Stimulated activated CD4-positive, alpha-beta T cell treated with anti-CD3 and anti-CD28 coated beads, Interleukin-1b, Interleukin-23, amount 100 ng/mL, for 24 hours (primary cell): ENCODE measurements around the gene BMPR1A.

Experiments used
- DNase-seq, 4 experiments: peaks; one replicate each; pipeline ENCODE4 v3.0.0-alpha.2; 2020; ENCODE audit warnings: low read depth in 4 of 4, low spot score in 1 of 4

BMPR1A gene

DNA sequence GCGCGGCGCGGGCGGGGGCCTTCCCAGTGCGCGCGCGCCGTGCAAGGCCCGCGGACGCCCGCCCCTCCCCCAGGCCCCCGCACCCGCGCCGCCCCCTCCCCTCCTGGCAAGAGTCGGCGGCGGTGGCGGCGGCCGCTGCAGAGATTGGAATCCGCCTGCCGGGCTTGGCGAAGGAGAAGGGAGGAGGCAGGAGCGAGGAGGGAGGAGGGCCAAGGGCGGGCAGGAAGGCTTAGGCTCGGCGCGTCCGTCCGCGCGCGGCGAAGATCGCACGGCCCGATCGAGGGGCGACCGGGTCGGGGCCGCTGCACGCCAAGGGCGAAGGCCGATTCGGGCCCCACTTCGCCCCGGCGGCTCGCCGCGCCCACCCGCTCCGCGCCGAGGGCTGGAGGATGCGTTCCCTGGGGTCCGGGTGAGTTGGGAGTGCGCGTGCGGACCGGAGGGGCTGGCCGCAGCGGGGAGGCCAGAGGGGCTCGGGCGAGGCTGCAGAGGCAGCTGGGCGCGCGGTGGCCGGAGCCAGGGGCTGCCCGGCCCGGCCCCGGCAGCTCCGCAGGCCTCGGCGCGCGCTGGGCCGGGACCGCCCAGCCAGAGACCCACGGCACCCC, at the start of gene BMPR1A:
TSS of gene BMPR1A (plus strand) at position 109 of the 602 bp plus-strand sequence. CDS start 119,400 bp downstream, outside the sequence.
- no peak for DNase-seq

- DNase-seq: no peak
These were observed 49.4 kb upstream of the BMPR1A start for GRCh38 chr10:86706977-86707376.

DNA sequence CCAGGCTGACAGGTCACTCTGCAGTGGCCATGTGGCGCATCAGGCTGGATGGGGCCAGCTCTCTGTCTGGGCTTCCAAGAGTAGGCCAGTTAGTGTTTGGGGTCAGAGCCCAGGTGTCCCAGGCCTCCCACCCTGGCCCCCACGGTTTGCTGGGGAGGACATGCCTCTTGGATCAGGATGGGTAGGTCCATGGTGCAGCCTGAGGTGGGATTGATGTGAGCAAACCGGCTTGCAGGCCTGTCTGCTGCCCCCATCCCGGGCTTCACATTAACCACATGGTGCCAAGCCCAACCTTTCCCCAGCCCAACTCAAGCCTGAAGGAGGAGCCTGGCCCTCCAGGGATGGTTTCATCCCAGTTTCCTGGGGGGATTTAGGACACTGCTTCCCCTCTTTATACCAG, 48.9 kb upstream of the BMPR1A start:
- DNase-seq: no peak

DNA sequence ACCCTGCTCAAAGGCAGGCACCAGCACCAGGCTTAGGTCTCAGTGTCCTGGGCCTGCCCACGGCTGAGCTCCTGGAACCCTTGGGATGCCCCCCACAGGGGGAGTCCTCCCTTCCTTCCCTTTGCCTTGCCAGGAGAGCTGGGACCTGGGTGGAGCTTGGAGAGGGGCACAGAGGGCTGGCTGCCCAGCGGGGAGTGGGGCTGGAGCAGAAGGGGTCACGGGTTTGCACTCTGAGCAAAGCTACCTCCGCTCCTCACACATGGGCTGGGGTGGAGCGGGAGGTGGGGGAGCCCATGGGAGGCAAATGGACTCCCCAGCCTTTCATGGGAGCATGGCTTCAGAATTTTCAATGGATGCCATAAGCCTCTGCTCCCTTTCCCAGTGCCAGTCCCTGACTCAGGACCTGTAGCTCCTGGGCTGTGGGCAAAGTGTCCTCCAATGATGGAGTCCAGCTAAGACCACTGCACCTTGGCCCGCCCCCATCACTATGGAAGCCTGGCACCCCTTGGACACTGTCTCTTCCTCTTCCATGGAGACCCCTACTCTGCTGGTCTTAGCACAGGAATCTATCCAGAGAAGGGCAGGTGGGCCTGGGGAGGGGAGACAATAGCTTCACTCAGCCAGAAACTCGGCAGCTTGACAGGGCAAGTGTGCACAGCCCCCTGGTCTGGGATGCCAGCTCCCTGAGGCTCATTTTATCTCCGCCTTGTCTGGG, 48.2 kb upstream of the BMPR1A start:
- no peak for DNase-seq

- no peak for DNase-seq
These were observed 47.5 kb upstream of the BMPR1A start for GRCh38 chr10:86708783-86709380.

GRCh38 chr10:86709396-86710185, 46.8 kb upstream of the BMPR1A start:
- DNase-seq: no peak

DNA sequence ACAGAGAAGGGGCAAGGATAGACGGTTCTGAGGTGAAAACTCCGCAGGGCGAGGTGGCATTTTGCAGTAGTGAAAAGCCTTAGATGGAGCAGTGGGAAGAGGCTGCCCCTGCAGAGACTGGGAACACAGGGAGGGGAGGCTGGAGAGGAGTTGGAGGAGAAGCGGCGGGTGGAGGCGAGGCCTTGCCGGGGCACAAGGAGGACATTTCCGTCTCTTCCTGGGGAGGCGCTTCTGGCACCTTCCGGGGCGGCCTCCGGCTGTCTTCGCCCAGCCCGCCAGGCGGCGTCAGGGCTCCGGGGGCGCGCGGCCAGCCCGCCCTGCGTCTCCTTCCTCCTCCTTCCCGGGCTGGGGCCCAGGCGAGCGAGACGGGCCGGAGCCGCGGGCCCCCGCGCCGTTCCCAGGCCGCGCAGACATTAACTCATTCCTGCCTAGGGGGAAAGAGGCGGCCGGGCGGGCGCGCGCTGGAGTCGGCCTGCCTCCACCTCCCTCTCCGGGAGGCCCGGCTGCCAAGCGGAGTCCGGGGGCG, 45.4 kb upstream of the BMPR1A start:
- DNase-seq: peak; percentile 57 to 74 (median 64)

DNA sequence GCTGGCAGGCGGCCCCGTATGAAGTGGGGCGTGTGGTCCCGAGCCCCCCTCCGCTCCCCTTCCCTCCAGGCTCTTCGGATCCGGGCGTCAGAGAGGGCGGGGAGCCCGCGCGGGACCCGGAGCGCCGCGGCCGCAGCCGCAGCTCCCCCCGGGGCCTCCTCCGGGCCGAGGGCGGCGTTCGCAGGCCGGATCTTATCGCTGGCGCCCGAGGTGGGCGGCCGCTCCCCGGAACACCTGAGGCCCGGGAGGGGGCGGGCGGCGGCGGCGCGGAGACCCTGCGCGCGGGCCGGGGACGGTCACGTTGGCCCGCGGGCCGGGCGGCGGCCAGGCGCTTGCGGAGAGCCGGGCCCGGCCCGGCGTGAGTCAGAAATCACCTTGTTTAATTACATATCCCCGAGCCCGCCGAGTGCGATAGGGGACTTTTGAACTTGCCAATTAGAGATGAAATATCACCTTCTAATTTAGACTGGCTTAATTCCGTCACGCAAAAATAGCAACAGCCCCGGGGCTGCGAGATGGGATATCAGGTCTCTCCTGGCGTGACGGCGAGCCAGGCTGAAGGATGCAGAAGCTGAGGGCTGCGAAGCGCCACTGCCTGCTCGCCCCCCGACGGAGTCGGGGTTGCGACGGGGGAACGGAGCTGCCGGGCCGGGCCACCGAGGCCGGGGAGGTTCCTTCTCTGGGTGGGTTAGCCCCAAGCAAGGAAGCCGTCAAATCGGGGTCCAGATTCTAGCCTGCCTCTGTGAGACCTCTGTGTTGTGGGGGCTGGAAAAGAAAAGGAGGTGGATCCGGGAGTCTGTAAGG, 44.7 kb upstream of the BMPR1A start:
- DNase-seq: peak in 3 of 4 experiments; percentile 21 to 35 (median 34)

- no peak for DNase-seq
These were observed 44.1 kb upstream of the BMPR1A start for GRCh38 chr10:86712317-86712707.

DNA sequence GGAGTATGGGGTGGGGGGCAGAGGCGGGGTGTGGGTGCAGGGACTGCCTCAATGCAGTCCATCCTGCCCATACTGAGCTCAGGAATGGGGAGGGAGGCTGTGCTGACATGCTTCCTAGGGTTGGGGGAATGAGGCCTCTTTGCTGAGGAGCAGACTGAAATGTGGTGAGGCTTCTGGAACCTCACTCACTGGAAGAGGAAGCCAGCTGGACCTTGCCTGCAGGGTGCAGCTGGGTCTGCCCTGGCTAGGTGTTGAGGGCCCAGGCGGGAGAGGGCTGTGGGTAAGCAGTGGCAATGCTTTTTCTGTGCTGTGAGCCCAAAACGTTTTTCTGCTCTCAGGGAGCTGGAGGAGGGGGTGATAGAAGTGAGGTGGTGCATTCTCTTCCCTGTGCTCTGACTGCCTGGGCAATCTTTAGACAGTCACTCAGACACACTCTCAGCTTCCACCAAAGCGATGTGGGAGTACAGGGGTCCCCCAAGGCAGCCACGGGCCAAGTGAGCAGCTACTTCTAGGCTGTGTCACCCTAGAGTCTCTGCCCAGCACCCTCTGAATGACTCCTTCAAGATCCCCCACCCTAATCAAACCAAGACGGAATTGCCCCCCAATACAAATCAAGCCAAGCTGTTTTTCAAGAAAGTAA, 41.1 kb upstream of the BMPR1A start:
- DNase-seq: no peak

DNA sequence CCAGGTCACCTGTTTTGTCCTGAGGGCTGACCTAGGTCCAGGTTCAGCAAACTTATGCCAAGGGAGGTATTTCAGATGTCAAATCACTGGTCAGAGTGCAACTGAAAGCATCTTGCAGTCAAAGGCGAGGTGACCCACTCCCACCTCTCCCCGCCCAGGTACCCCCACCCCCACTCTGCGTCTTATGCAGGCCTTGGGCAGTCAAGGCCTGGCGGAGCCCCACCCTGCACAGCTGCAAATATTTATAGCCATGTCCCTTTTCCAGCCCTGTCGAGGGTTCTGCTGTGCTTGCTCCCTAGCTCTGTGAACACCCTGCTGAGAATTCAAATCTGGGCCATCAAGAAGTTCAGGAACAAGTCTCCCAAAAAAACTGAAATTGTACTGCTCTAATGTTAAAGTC, 40.6 kb upstream of the BMPR1A start:
- DNase-seq: no peak

- no peak for DNase-seq
These were observed 40.0 kb upstream of the BMPR1A start for GRCh38 chr10:86716466-86716865.

GRCh38 chr10:86718556-86718955, 37.9 kb upstream of the BMPR1A start:
- DNase-seq: no peak

DNA sequence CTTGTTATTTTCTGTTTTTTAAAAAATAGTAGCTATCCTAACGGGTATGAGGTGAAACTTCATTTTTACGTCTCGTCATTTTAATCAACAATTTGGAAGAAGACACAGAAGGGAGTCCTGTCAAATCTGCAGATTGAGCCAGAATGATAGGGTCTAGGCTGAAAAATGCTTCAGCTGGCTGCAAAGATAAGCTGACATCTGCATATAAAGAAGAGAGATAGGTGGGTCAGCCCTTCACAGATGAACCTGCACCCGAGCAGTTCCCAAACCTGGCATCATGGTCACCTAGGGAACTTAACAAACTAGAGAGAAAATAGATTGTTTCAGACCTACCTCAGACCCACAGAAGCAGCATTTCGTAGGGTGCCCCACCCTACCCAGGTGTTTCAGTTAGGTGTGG, 35.2 kb upstream of the BMPR1A start:
- no peak for DNase-seq

- no peak for DNase-seq
These were observed 33.4 kb upstream of the BMPR1A start for GRCh38 chr10:86723009-86723408.

DNA sequence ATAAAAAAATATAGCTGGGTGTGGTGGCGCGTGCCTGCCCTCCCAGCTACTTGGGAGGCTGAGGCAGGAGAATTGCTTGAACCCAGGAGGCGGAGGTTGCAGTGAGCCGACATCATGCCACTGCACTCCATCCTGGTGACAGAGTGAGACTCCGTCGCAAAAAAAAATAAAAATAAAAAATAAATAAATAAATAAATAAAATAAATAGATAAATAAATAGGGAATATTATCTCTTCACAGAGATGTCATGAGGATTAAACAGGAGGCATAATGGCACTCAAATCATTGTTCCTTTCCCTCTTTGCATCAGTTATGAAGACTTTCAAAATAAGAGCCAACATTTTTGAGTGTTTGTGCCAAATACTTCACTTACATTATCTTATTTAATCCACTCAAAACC, 32.0 kb upstream of the BMPR1A start:
- DNase-seq: no peak

DNA sequence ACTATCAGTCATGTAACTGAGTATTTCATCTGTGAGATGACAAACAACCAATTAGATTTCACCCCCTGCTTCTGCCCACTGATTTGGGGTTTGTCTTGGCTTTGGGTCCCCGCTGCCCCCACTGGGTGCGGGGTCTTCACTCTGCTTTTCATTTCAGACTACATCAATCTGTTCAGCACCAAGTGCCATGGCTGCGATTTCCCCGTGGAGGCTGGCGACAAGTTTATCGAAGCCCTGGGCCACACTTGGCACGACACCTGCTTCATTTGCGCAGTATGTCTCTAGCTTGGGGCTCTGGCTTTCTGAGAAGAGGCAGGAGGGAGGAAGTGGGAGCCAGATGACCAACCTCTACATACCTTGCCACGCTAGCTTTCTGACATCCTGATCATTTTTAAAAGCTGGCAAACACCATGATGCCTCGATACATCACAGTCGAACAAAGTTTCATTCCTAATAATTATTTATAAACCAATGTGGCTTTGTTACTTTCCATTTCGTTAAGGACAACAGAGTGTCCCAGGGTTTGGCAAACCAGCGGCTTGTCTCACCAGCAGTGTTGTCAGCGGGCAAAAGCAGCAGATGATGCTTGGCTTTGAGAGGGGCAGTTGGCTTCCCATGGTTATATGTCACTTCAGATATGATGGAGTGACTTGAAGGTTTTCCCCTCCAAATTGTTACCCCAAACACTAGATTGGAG, 30.3 kb upstream of the BMPR1A start:
- DNase-seq: no peak

DNA sequence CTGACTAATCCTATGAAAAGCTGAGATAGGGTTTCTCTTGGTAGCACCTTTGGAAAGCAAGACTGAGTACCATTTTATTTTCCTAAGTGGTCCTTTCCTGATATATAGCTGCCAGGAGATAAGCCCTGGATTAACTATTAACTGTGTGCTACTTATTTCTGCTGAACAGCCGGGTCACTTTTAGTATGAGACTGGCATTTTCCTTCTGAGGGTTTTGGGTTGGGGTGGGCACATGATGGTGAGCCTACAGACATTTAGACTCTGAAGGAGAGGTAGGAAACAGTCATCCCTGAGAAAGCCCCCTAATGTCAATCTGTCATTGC, 29.8 kb upstream of the BMPR1A start:
- no peak for DNase-seq

DNA sequence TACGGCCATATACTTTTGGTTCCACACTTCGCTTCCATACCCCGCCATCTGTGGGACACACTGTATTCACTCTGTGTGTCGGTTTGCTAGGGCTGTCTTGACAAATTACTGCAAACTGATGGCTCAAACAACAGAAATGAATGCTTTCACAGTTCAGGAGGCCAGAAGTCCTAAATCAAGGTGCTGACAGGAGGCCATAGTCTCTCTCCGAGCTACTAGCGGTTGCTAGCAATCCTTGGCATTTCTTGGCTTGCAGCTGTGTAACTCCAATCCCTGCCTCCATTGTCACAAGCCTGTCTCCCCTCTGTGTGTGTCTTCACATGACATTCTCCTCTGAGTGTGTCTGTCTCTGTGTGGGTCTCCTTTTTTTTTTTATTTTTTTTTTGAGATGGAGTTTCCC, 28.9 kb upstream of the BMPR1A start:
- DNase-seq: no peak

GRCh38 chr10:86728056-86728455, 28.4 kb upstream of the BMPR1A start:
- no peak for DNase-seq
